IMR-90 (cell line): ENCODE data around the gene BLZF1. TPM values are rescaled to one million over a fixed set of nuclear protein-coding genes. Genes with fewer than 3 reads are reported as not detected.

ENCODE experiments used
- ATAC-seq: fragments of 200-7000 bp; cut with Tn5 transposase; 2 replicates; pipeline ENCODE4 v1.9.1; 2020; ENCODE audit warnings: low read depth, mild to moderate bottlenecking, moderate library complexity
- BruUV-seq: library from RNA; stranded (reverse); fragments of 400-500 nt; replicated peaks from 2 replicates; lab custom pipeline; 2021; lab: Mats Ljungman, UMichigan
- CTCF ChIA-PET: fragments of 300-600 bp; formaldehyde crosslinking; extraction: SDS; loops from one replicate; lab custom pipeline; 2021; ENCODE audit warnings: antibody characterized with exemption; lab: Yijun Ruan, JAX
- POLR2A ChIA-PET: fragments of 300-600 bp; sonication (Branson Sonifier 250); formaldehyde crosslinking; loops from one replicate; lab custom pipeline; 2022; ENCODE audit warnings: antibody characterized with exemption; ENCODE audit not compliant: unreplicated experiment; lab: Charles Lee
- DNase-seq: peaks from one replicate; pipeline ENCODE4 v3.0.0; 2013
- H2AFZ ChIP-seq: replicated peaks from 2 replicates; pipeline ENCODE3; 2013; ENCODE audit warnings: low read length, mild to moderate bottlenecking; ENCODE audit not compliant: poor library complexity
- H2AK5ac ChIP-seq: 2 replicates; pipeline ENCODE4 v1.6.1; 2013; ENCODE audit warnings: low read depth, low read length, inconsistent platforms
- H2AK9ac ChIP-seq: replicated peaks from 2 replicates; pipeline ENCODE3; 2013; ENCODE audit warnings: mild to moderate bottlenecking, low read depth, low read length, moderate library complexity; ENCODE audit not compliant: poor library complexity
- H2BK120ac ChIP-seq: 2 replicates; pipeline ENCODE4 v1.6.1; 2013; ENCODE audit warnings: low read depth, low read length, inconsistent platforms
- H2BK15ac ChIP-seq: 3 replicates; pipeline ENCODE4 v1.6.1; 2013; ENCODE audit warnings: low read depth, low read length, inconsistent platforms
- H2BK20ac ChIP-seq: 2 replicates; pipeline ENCODE4 v1.6.1; 2013; ENCODE audit warnings: low read depth, mild to moderate bottlenecking, inconsistent platforms, low read length, moderate library complexity
- H2BK5ac ChIP-seq: 2 replicates; pipeline ENCODE4 v1.6.1; 2013; ENCODE audit warnings: mild to moderate bottlenecking, low read depth, low read length, inconsistent platforms; ENCODE audit not compliant: poor library complexity, severe bottlenecking
- H3K14ac ChIP-seq: replicated peaks from 2 replicates; pipeline ENCODE4 v1.6.1; 2013; ENCODE audit warnings: low read depth, low read length, inconsistent platforms
- H3K18ac ChIP-seq: 2 replicates; pipeline ENCODE4 v1.6.1; 2013; ENCODE audit warnings: low read depth, low read length, control low read depth
- H3K23ac ChIP-seq: 2 replicates; pipeline ENCODE4 v1.6.1; 2013; ENCODE audit warnings: low read depth, low read length, inconsistent platforms
- H3K27ac ChIP-seq: 2 replicates; pipeline ENCODE4 v1.5.1; 2013; ENCODE audit warnings: mild to moderate bottlenecking, control low read depth, low read length; ENCODE audit not compliant: insufficient read depth
- H3K27me3 ChIP-seq: 2 replicates; pipeline ENCODE4 v1.6.1; 2013; ENCODE audit warnings: low read length; ENCODE audit not compliant: control insufficient read depth, insufficient read depth
- H3K36me3 ChIP-seq: 2 replicates; pipeline ENCODE4 v1.6.1; 2013; ENCODE audit warnings: low read length, mixed read lengths; ENCODE audit not compliant: control insufficient read depth, insufficient read depth
- H3K4ac ChIP-seq: 2 replicates; pipeline ENCODE4 v1.6.1; 2013; ENCODE audit warnings: low read depth, low read length, inconsistent platforms
- H3K4me1 ChIP-seq: 2 replicates; pipeline ENCODE4 v1.6.1; 2013; ENCODE audit warnings: low read length, mixed read lengths; ENCODE audit not compliant: control insufficient read depth, insufficient read depth
- H3K4me2 ChIP-seq: 2 replicates; pipeline ENCODE4 v1.6.1; 2013; ENCODE audit warnings: low read depth, mild to moderate bottlenecking, control low read depth, low read length, moderate library complexity
- H3K4me3 ChIP-seq: 2 replicates; pipeline ENCODE4 v1.5.1; 2013; ENCODE audit warnings: low read depth, mild to moderate bottlenecking, control low read depth, low read length, moderate library complexity; ENCODE audit not compliant: insufficient read depth
- H3K56ac ChIP-seq: 2 replicates; pipeline ENCODE4 v1.6.1; 2013; ENCODE audit warnings: low read length, inconsistent platforms; ENCODE audit not compliant: insufficient read depth; ENCODE audit errors: extremely low read depth
- H3K79me1 ChIP-seq, 2 experiments: 2 replicates each; pipeline ENCODE4 v1.6.1; 2013; ENCODE audit warnings: low read length in 2 of 2, inconsistent platforms in 1 of 2, low read depth in 1 of 2
- H3K9ac ChIP-seq: 2 replicates; pipeline ENCODE4 v1.6.1; 2013; ENCODE audit warnings: low read depth, low read length, control low read depth
- H3K9me1 ChIP-seq: 2 replicates; pipeline ENCODE4 v1.6.1; 2013; ENCODE audit warnings: low read length, inconsistent platforms; ENCODE audit not compliant: insufficient read depth
- H3K9me3 ChIP-seq: 2 replicates; pipeline ENCODE4 v1.6.1; 2013; ENCODE audit warnings: low read length; ENCODE audit not compliant: control insufficient read depth, insufficient read depth
- H4K20me1 ChIP-seq: 2 replicates; pipeline ENCODE4 v1.6.1; 2013; ENCODE audit warnings: low read length, inconsistent platforms; ENCODE audit not compliant: insufficient read depth
- H4K5ac ChIP-seq: 2 replicates; pipeline ENCODE4 v1.6.1; 2013; ENCODE audit warnings: mild to moderate bottlenecking, low read depth, low read length, control low read depth
- H4K8ac ChIP-seq, 2 experiments: 2 replicates each; pipeline ENCODE4 v1.6.1; 2013; ENCODE audit warnings: low read depth in 2 of 2, low read length in 2 of 2, control low read depth in 1 of 2, inconsistent platforms in 1 of 2
- H4K91ac ChIP-seq: 2 replicates; pipeline ENCODE4 v1.6.1; 2013; ENCODE audit warnings: low read depth, low read length, inconsistent platforms; ENCODE audit not compliant: insufficient read depth
- BHLHE40 ChIP-seq: fragments of 150-350 bp; IDR thresholded peaks from 2 replicates; pipeline ENCODE4 v1.6.1; 2016; ENCODE audit warnings: mild to moderate bottlenecking, low read depth, low read length
- CEBPB ChIP-seq: IDR thresholded peaks from 2 replicates; pipeline ENCODE4 v1.6.1; 2012; ENCODE audit warnings: low read depth, low read length, improper control_type of control experiment
- CHD1 ChIP-seq: IDR thresholded peaks from 2 replicates; pipeline ENCODE4 v1.6.1; 2012; ENCODE audit warnings: low read depth, low read length, improper control_type of control experiment
- FOS ChIP-seq: fragments of 150-350 bp; IDR thresholded peaks from 2 replicates; pipeline ENCODE4 v1.6.1; 2016; ENCODE audit warnings: low read depth, low read length
- MAFK ChIP-seq: IDR thresholded peaks from 2 replicates; pipeline ENCODE4 v1.6.1; 2012; ENCODE audit warnings: low read depth, low read length, improper control_type of control experiment
- MAZ ChIP-seq: IDR thresholded peaks from 2 replicates; pipeline ENCODE4 v1.6.1; 2012; ENCODE audit warnings: low read depth, mild to moderate bottlenecking, low read length, improper control_type of control experiment, moderate library complexity, borderline replicate concordance
- MXI1 ChIP-seq: IDR thresholded peaks from 2 replicates; pipeline ENCODE4 v1.6.1; 2012; ENCODE audit warnings: low read depth, mild to moderate bottlenecking, low read length, moderate library complexity, borderline replicate concordance
- NFE2L2 ChIP-seq: fragments of 150-350 bp; IDR thresholded peaks from 2 replicates; pipeline ENCODE4 v1.6.1; 2016; ENCODE audit warnings: low read depth, mild to moderate bottlenecking, low read length
- POLR2A ChIP-seq: IDR thresholded peaks from 2 replicates; pipeline ENCODE4 v1.6.1; 2012; ENCODE audit warnings: mild to moderate bottlenecking, low read depth, low read length
- RAD21 ChIP-seq: IDR thresholded peaks from 2 replicates; pipeline ENCODE4 v1.6.1; 2012; ENCODE audit warnings: low read length, improper control_type of control experiment
- RCOR1 ChIP-seq: IDR thresholded peaks from 2 replicates; pipeline ENCODE4 v1.6.1; 2012; ENCODE audit warnings: mild to moderate bottlenecking, low read length, improper control_type of control experiment; ENCODE audit not compliant: insufficient replicate concordance
- RFX5 ChIP-seq: IDR thresholded peaks from 2 replicates; pipeline ENCODE4 v1.8.0; 2012; ENCODE audit warnings: low read depth, mild to moderate bottlenecking, low read length, moderate library complexity
- SMC3 ChIP-seq: fragments of 150-350 bp; IDR thresholded peaks from 2 replicates; pipeline ENCODE4 v1.6.1; 2016; ENCODE audit warnings: low read depth, mild to moderate bottlenecking, antibody characterized with exemption, low read length, moderate library complexity
- dilution Hi-C: fragments of 300-500 bp; cut with HindIII; formaldehyde crosslinking; loops from one replicate; pipeline ENCODE4 v1.14.3; 2018; ENCODE audit warnings: low sequenced_read_pairs; ENCODE audit not compliant: unreplicated experiment
- in situ Hi-C: fragments of 300-500 bp; cut with MboI; formaldehyde crosslinking; loops from 3 replicates; pipeline ENCODE4 v1.14.3; 2019; ENCODE audit warnings: low sequenced_read_pairs, inconsistent platforms, mixed read lengths
- intact Hi-C: fragments of 100-400 bp; cut with micrococcal nuclease; formaldehyde crosslinking; loops from 2 replicates; pipeline ENCODE4 v1.10.0; 2022
- polyA plus RNA-seq, 3 experiments: library from polyadenylated mRNA; depleted of rRNA; stranded (reverse); fragments of >200 nt; gene quantifications; 2 replicates each; pipeline ENCODE4 v1.2.3, GENCODE V29; 2012; ENCODE audit warnings: low replicate concordance in 1 of 3
- total RNA-seq: library from RNA; depleted of rRNA; stranded (reverse); fragments of >200 nt; gene quantifications from 2 replicates; pipeline ENCODE4 v1.2.3, GENCODE V29; 2012
- TF ChIP-seq, protein P1 (sequence below): conservative IDR thresholded peaks from 2 replicates; pipeline ENCODE4 v1.5.1; 2012; ENCODE audit warnings: mild to moderate bottlenecking, low read depth, low read length, improper control_type of control experiment
- TF ChIP-seq, protein P2 (sequence below): fragments of 150-350 bp; IDR thresholded peaks from 2 replicates; pipeline ENCODE4 v1.6.1; 2016; ENCODE audit warnings: low read depth, mild to moderate bottlenecking, low read length, moderate library complexity, borderline replicate concordance
- TF ChIP-seq, protein P3 (sequence below): fragments of 150-350 bp; IDR thresholded peaks from 2 replicates; pipeline ENCODE4 v1.6.1; 2017; ENCODE audit warnings: mild to moderate bottlenecking, antibody characterized with exemption, low read length, low read depth

BLZF1 gene
- total and polyA plus RNA-seq, 2 of the 4 experiments (the other 2 are of a cell fraction), result 14.2 to 24.2 TPM

DNA sequence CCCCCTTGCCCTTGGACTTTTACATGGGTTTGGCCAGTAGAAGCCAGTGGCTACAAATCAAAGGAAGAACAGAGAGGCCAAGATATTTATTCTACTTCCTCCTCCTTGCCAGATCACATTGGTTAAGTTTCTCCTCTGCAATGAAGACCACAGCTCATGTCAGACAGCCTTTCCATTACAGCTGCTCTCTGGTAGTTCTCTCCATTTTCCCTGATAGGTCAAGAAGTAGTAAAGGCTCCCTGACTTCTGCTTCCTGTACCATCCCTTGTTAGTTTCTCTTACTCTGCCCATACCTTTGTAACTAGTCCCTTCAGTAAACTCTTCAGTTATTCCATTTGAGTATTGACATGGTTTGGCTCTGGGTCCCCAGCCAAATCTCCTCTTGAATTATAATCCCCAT is 28.2 kb upstream of the BLZF1 start:
- no peak overlapping the region for H3K4me3 ChIP-seq
- no peak overlapping the region for H2AFZ ChIP-seq
- no TSS peak for BruUV-seq
- H4K20me1 ChIP-seq, result no peaks in the 10 kb centered on the region
- no peak overlapping the region for H2BK15ac ChIP-seq
- peaks cover 0 to 3% of the 10 kb centered on the region in 2 experiments; a peak in 1 of 4 replicates for H3K79me1 ChIP-seq
- H4K91ac ChIP-seq, result no peak overlapping the region
- H3K56ac ChIP-seq, result no peak overlapping the region
- ChIA-PET CTCF (no interaction called here), POLR2A (no interaction called here)
- intact Hi-C loops, result loop anchor here (10.0 kb wide), 1 partner anchor 705 kb away; no protein-coding TSS in a partner anchor
- H3K27me3 ChIP-seq, result no peaks in the 10 kb centered on the region
- no peak overlapping the region for H3K27ac ChIP-seq
- dilution Hi-C loops, result no loop called here
- no peak overlapping the region for H3K23ac ChIP-seq
- H3K9me3 ChIP-seq, result no peaks in the 10 kb centered on the region
- H3K18ac ChIP-seq, result no peak overlapping the region
- H3K4me1 ChIP-seq, result no peaks in the 10 kb centered on the region
- ATAC-seq, result no peak
- H4K5ac ChIP-seq, result no peak overlapping the region
- TF ChIP-seq MAZ (no peak), BHLHE40 (no peak), CEBPB (no peak), SMC3 (no peak), NFE2L2 (no peak), FOS (no peak), MXI1 (no peak), MAFK (no peak), RCOR1 (no peak), RAD21 (no peak), POLR2A (no peak), CHD1 (no peak), RFX5 (no peak)
- TF ChIP-seq, protein P1, sequence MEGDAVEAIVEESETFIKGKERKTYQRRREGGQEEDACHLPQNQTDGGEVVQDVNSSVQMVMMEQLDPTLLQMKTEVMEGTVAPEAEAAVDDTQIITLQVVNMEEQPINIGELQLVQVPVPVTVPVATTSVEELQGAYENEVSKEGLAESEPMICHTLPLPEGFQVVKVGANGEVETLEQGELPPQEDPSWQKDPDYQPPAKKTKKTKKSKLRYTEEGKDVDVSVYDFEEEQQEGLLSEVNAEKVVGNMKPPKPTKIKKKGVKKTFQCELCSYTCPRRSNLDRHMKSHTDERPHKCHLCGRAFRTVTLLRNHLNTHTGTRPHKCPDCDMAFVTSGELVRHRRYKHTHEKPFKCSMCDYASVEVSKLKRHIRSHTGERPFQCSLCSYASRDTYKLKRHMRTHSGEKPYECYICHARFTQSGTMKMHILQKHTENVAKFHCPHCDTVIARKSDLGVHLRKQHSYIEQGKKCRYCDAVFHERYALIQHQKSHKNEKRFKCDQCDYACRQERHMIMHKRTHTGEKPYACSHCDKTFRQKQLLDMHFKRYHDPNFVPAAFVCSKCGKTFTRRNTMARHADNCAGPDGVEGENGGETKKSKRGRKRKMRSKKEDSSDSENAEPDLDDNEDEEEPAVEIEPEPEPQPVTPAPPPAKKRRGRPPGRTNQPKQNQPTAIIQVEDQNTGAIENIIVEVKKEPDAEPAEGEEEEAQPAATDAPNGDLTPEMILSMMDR, result no peak
- TF ChIP-seq, protein P2, sequence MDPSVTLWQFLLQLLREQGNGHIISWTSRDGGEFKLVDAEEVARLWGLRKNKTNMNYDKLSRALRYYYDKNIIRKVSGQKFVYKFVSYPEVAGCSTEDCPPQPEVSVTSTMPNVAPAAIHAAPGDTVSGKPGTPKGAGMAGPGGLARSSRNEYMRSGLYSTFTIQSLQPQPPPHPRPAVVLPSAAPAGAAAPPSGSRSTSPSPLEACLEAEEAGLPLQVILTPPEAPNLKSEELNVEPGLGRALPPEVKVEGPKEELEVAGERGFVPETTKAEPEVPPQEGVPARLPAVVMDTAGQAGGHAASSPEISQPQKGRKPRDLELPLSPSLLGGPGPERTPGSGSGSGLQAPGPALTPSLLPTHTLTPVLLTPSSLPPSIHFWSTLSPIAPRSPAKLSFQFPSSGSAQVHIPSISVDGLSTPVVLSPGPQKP, result no peak
- TF ChIP-seq, protein P3, sequence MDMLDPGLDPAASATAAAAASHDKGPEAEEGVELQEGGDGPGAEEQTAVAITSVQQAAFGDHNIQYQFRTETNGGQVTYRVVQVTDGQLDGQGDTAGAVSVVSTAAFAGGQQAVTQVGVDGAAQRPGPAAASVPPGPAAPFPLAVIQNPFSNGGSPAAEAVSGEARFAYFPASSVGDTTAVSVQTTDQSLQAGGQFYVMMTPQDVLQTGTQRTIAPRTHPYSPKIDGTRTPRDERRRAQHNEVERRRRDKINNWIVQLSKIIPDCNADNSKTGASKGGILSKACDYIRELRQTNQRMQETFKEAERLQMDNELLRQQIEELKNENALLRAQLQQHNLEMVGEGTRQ, result no peak
- no peak overlapping the region for H2AK9ac ChIP-seq
- H2AK5ac ChIP-seq, result no peak overlapping the region
- no peak overlapping the region for H4K8ac ChIP-seq
- 0 out of 2 replicates have a peak, but pooled peaks cover 1% of the 10 kb centered on the region for H3K36me3 ChIP-seq
- no peak overlapping the region for H3K4ac ChIP-seq
- H3K9me1 ChIP-seq, result no peaks in the 10 kb centered on the region
- H2BK5ac ChIP-seq, result no peak overlapping the region
- H2BK120ac ChIP-seq, result no peak overlapping the region
- H3K4me2 ChIP-seq, result no peak overlapping the region
- H3K9ac ChIP-seq, result no peak overlapping the region
- H3K14ac ChIP-seq, result no peak overlapping the region
- no peak for DNase-seq
- in situ Hi-C loops, result loop anchor here (10.0 kb wide), 1 partner anchor 905 kb away; no protein-coding TSS in a partner anchor
- no peak overlapping the region for H2BK20ac ChIP-seq
